Glutamatergic neuron (in vitro differentiated cells): ENCODE data around the gene NFATC2. TPM values are rescaled to one million over a fixed set of nuclear protein-coding genes. Genes with fewer than 3 reads are reported as not detected.

Experiments used
- DNase-seq: peaks from one replicate; pipeline ENCODE4 v3.0.0; 2022
- H3K27ac Mint-ChIP-seq: one replicate; pipeline ENCODE4 v1.8.0; 2020; ENCODE audit warnings: mild to moderate bottlenecking, mixed read lengths, inconsistent platforms; ENCODE audit not compliant: unreplicated experiment
- H3K27me3 Mint-ChIP-seq: one replicate; pipeline ENCODE4 v1.8.0; 2020; ENCODE audit warnings: mild to moderate bottlenecking, moderate library complexity, mixed read lengths, inconsistent platforms; ENCODE audit not compliant: unreplicated experiment
- H3K36me3 Mint-ChIP-seq: one replicate; pipeline ENCODE4 v1.8.0; 2020; ENCODE audit warnings: mild to moderate bottlenecking, mixed read lengths, inconsistent platforms; ENCODE audit not compliant: unreplicated experiment
- H3K4me1 Mint-ChIP-seq: one replicate; pipeline ENCODE4 v1.8.0; 2020; ENCODE audit warnings: mild to moderate bottlenecking, low read depth, mixed read lengths, inconsistent platforms; ENCODE audit not compliant: unreplicated experiment
- H3K4me3 Mint-ChIP-seq: one replicate; pipeline ENCODE4 v1.8.0; 2020; ENCODE audit warnings: mild to moderate bottlenecking, mixed read lengths, inconsistent platforms; ENCODE audit not compliant: unreplicated experiment
- H3K9me3 Mint-ChIP-seq: one replicate; pipeline ENCODE4 v1.8.0; 2020; ENCODE audit warnings: mild to moderate bottlenecking, moderate library complexity, mixed read lengths, inconsistent platforms; ENCODE audit not compliant: unreplicated experiment
- CTCF ChIP-seq: fragments of 200-600 bp; sonication (generic); IDR thresholded peaks from one replicate; pipeline ENCODE4 v1.5.0; 2021; ENCODE audit not compliant: partially characterized antibody, unreplicated experiment
- total RNA-seq: library from RNA; stranded (reverse); fragmentation: NEBNext Ultra II Directional; extraction: Animal tissue kit (Norgen Biotek cat#: 25700); gene quantifications from one replicate; pipeline ENCODE4 v1.2.1, GENCODE V29; 2021; ENCODE audit not compliant: unreplicated experiment

Gene NFATC2
- total RNA-seq, 1 donor from 2014 or later, result not detected

- Mint-ChIP-seq H3K4me3 (no peak overlapping the region), H3K27ac (no peak overlapping the region), H3K9me3 (peaks cover 1% of the 10 kb centered on the region), H3K36me3 (no peaks in the 10 kb centered on the region), H3K4me1 (no peaks in the 10 kb centered on the region), H3K27me3 (peaks cover 3% of the 10 kb centered on the region)
- no peak for DNase-seq
- TF ChIP-seq CTCF, result no peak
These were observed 24.7 kb downstream of the NFATC2 start for GRCh38 chr20:51517839-51518238.

- H3K9me3 Mint-ChIP-seq, result no peaks in the 10 kb centered on the region
- H3K36me3 Mint-ChIP-seq, result peaks cover 5% of the 10 kb centered on the region
- DNase-seq, result no peak
- peaks cover 2% of the 10 kb centered on the region for H3K27me3 Mint-ChIP-seq
- TF ChIP-seq CTCF, result no peak
- H3K4me3 Mint-ChIP-seq, result no peak overlapping the region
- peaks cover 2% of the 10 kb centered on the region for H3K4me1 Mint-ChIP-seq
- H3K27ac Mint-ChIP-seq, result no peak overlapping the region
These were observed 25.7 kb downstream of the NFATC2 start for GRCh38 chr20:51516855-51517254.

DNA sequence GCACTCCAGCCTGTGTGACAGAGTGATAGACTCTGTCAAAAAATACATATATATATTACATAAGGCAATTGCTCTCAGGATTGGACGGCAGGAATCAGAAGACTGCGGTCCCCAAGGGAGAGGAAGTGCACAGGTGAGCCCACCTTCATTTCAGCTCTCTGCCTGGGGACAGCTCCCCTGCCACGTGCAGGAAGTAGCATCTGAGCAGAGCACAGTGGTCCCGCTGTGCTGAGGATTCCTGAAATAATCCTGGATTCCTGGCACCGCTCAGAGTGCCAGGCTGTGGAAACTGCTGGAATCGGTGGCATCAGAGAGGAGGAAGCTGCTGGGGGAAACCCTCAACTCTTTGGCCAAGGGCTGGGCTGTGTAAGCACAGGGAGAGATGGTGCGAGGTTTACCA, 27.7 kb downstream of the NFATC2 start:
- Mint-ChIP-seq H3K27me3 (peaks cover 4% of the 10 kb centered on the region), H3K27ac (no peak overlapping the region), H3K4me1 (peaks cover 4% of the 10 kb centered on the region), H3K4me3 (no peak overlapping the region), H3K9me3 (no peaks in the 10 kb centered on the region), H3K36me3 (peaks cover 10% of the 10 kb centered on the region)
- TF ChIP-seq CTCF, result no peak
- DNase-seq, result no peak

GRCh38 chr20:51514249-51514648, 28.3 kb downstream of the NFATC2 start:
- H3K27ac Mint-ChIP-seq, result no peak overlapping the region
- no peak for DNase-seq
- H3K4me1 Mint-ChIP-seq, result peaks cover 4% of the 10 kb centered on the region
- H3K36me3 Mint-ChIP-seq, result peaks cover 10% of the 10 kb centered on the region
- no peak overlapping the region for H3K4me3 Mint-ChIP-seq
- no peak for TF ChIP-seq CTCF
- H3K27me3 Mint-ChIP-seq, result peaks cover 4% of the 10 kb centered on the region
- no peaks in the 10 kb centered on the region for H3K9me3 Mint-ChIP-seq

DNA sequence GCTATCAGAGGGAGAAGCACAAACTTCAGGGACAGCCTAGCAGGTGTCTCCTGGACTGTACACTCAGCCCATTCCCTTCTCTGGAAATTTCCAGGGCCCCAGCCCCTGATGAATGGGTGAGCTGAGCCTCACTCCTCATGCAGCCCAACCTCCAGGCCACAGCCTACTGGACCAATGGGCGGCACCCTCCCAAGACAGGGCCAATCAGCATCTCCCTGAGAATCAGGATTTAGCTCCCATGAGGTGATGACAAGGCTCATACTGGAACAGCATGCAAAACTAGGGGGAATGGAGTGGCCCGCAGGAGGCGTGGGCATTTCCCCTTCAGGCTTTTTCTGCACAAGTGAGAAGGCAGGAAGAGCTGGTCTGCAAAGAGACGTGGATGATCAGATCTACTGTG, 29.0 kb downstream of the NFATC2 start:
- Mint-ChIP-seq H3K4me1 (peaks cover 7% of the 10 kb centered on the region), H3K4me3 (no peak overlapping the region), H3K36me3 (peaks cover 10% of the 10 kb centered on the region), H3K9me3 (no peaks in the 10 kb centered on the region), H3K27ac (no peak overlapping the region), H3K27me3 (peaks cover 6% of the 10 kb centered on the region)
- no peak for TF ChIP-seq CTCF
- no peak for DNase-seq
